Erythroblast (primary cell): ENCODE data around the gene SPTBN1.

Experiments
- GATA1 ChIP-seq: IDR thresholded peaks from 2 replicates; pipeline ENCODE4 v1.6.1; 2011; ENCODE audit warnings: low read depth, mild to moderate bottlenecking, control low read depth, low read length, moderate library complexity
- POLR2A ChIP-seq: IDR thresholded peaks from 2 replicates; pipeline ENCODE4 v1.6.1; 2011; ENCODE audit warnings: mild to moderate bottlenecking, low read length

DNA sequence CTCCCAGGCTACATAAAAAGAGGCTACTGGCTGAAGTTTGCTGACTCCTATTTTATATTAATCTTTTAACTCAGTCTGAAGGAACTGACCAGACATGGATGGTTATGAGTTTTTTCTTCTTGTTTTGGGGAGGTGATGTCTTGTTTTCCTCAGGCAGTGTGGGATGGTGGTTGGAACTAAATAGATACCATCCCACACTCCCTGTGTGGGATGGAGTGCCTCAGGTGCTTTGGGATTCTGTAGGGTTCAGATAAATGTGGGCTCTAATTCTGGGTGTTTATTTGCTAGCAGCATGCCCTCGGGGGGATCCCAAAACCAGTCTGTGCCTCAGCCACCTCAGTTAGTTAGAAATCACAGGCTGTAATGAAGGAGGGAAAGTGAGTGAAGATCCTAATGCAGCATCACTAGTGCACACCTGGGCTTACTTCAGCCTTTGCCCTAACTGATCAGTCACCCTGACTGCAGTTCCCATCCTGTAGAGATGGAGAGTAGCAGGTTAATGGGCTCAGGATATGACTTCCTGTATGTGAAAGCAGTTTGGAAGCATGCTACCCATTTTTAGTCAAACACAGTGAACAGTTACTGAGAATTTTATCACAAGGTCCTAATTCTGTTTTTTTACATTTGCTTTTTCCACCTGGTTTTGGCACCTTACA, 132.2 kb downstream of the SPTBN1 start:
- no peak for TF ChIP-seq POLR2A
- no peak for TF ChIP-seq GATA1
